Peyer's patch (tissue), 4 donors: ENCODE data around the gene TERF2IP.
A peak's percentile ranks its signal among the peaks of the same experiment; 100 is the strongest.

Experiments
- POLR2A ChIP-seq, 2 donors: fragments of 450-650 bp; IDR thresholded peaks; one replicate each; pipeline ENCODE4 v1.5.1; 2017; ENCODE audit warnings: antibody characterized with exemption in 2 of 2, mild to moderate bottlenecking in 2 of 2, moderate library complexity in 2 of 2
- TF ChIP-seq, protein P1 (sequence below), 6 experiments: fragments of 450-650 bp in 4 of 6; fragments of 200-600 bp in 2 of 6; sonication (generic) in 1 of 6; IDR thresholded peaks; one replicate each; pipeline ENCODE4 v1.5.1; 2017 to 2019; ENCODE audit warnings: antibody characterized with exemption in 6 of 6, mild to moderate bottlenecking in 3 of 6, moderate library complexity in 1 of 6

DNA sequence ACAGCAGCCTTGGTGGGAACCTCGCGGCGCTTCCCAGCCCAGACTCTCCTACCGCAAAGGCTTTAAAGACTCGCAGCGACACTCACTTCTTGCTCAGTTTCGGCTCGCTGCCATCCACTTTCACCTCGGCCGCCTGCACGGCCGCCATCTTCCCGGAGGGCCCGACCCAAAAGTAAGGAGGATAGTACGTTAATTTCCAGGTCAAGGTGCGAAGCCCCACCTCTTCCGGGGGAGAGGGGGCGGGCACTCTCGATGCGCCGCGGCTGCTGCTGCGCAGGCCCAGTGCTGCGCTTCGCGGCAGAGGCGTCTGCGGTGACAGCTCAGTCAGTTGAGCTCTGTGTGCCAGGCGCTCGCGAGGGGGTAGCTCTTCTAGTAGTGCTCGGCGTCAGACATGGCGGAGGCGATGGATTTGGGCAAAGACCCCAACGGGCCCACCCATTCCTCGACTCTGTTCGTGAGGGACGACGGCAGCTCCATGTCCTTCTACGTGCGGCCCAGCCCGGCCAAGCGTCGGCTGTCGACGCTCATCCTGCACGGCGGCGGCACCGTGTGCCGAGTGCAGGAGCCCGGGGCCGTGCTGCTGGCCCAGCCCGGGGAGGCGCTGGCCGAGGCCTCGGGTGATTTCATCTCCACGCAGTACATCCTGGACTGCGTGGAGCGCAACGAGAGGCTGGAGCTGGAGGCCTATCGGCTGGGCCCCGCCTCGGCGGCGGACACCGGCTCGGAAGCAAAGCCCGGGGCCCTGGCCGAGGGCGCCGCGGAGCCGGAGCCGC is at the start of gene TERF2IP, which contains the start of gene KARS1:
- TF ChIP-seq, protein P1, sequence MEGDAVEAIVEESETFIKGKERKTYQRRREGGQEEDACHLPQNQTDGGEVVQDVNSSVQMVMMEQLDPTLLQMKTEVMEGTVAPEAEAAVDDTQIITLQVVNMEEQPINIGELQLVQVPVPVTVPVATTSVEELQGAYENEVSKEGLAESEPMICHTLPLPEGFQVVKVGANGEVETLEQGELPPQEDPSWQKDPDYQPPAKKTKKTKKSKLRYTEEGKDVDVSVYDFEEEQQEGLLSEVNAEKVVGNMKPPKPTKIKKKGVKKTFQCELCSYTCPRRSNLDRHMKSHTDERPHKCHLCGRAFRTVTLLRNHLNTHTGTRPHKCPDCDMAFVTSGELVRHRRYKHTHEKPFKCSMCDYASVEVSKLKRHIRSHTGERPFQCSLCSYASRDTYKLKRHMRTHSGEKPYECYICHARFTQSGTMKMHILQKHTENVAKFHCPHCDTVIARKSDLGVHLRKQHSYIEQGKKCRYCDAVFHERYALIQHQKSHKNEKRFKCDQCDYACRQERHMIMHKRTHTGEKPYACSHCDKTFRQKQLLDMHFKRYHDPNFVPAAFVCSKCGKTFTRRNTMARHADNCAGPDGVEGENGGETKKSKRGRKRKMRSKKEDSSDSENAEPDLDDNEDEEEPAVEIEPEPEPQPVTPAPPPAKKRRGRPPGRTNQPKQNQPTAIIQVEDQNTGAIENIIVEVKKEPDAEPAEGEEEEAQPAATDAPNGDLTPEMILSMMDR (IDR thresholded peaks at IDR 0.05): no peak
- peak; percentile 93 to 97 for TF ChIP-seq POLR2A (IDR thresholded peaks at IDR 0.05)
